Amniotic epithelial cell (primary cell): Measurements from ENCODE around the gene VMAC.

Experiments
- DNase-seq: peaks from one replicate; pipeline ENCODE4 v3.0.0-alpha.2; 2010; ENCODE audit warnings: low read depth

VMAC gene

GRCh38 chr19:5953030-5953589 is 48.4 kb downstream of the VMAC start:
- DNase-seq = peak; percentile 64

- no peak for DNase-seq
These were observed 49.1 kb downstream of the VMAC start for GRCh38 chr19:5953680-5954213.

- DNase-seq = no peak
These were observed 49.6 kb downstream of the VMAC start for GRCh38 chr19:5954293-5954692.

- no peak for DNase-seq
These were observed 50.9 kb downstream of the VMAC start for GRCh38 chr19:5955636-5955935.

- no peak for DNase-seq
These were observed 51.7 kb downstream of the VMAC start for GRCh38 chr19:5956323-5956722.

- no peak for DNase-seq
These were observed 52.1 kb downstream of the VMAC start for GRCh38 chr19:5956728-5957127.

GRCh38 chr19:5957170-5957569 is 52.5 kb downstream of the VMAC start:
- peak; percentile 76 for DNase-seq

GRCh38 chr19:5958074-5958850 is 53.6 kb downstream of the VMAC start:
- DNase-seq = no peak

GRCh38 chr19:5958851-5959122 is 54.1 kb downstream of the VMAC start:
- DNase-seq = no peak

- no peak for DNase-seq
These were observed 54.8 kb downstream of the VMAC start for GRCh38 chr19:5959260-5960004.
